ENCODE data around the gene STX4. TPM values are rescaled to one million over a fixed set of nuclear protein-coding genes. Genes with fewer than 3 reads are reported as not detected.

Gene STX4
- 117 TPM in 2 replicates for polyA plus RNA-seq (2012; rRNA removed)
- polyA plus RNA-seq (2012; cell fraction: cytosol; rRNA removed) = 77.9 and 88.2 TPM in 2 replicates
- polyA plus RNA-seq (2012; cell fraction: nucleus; rRNA removed) = 311 and 328 TPM in 2 replicates

DNA sequence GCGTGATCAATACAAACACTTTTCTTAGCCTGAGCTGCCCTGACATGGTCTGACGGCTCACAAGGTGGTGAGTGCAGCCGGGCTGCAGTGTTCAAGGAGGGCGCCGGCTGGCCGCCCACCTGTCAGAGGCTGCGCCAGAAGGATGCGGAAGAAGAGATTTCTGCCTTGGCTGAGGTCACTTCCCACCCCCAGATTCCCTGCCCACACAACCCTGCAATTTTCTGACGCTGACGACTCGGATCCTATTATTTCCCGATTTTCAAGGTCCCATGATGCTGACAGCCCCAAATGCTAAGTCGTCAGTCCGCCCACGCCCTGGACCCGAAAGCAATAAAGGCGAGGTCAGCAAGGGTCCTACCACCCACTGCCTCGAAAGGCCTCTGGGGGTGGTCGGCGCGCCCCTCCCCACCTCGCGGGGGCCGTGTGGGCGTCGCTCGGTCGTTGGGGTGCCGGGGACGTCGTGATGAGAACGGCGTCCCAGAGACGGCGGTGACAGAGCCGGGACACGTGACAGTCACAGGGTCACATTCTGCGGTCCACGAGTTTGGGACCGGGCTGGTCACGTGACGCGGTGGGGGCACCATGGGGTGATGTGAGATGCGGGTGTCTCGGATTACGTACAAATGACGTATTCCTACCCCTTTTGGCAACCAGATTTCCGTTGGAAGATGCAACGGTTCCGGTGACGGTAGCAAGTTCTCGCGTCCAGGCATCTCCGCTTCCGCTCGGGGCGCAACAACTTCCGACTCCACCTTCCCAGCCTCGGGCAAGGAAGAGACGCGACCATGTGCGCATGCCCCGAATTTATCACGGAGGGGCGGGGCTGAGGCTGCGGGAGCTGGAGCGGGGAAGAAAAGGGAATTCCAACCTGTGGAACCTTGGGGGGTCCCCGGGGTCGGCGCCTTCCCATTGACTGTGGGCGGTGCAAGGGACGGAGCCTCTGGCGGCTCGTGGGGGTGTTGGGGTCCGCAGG lies at the start of gene STX4:
TSS of gene STX4 (plus strand) at position 823 of the 973 bp plus-strand sequence. CDS start 248 bp downstream, outside the sequence.
- peak; percentile 94 for DNase-seq
- WGBS (ENCODE audit: low lambda C conversion rate) = 4% methylated on average over 51 of the region's 75 CpGs
- Histone ChIP-seq H3K27ac (ENCODE audit: low read depth in 2 of 2, low read length in 1 of 2) (peak within 1 kb of the TSS; percentile 64), H4K20me1 (ENCODE audit: insufficient read depth) (peaks cover 7% of the 10 kb centered on the region), H3K9me3 (no peaks in the 10 kb centered on the region), H3F3A (replicated peaks; ENCODE audit: insufficient read depth) (peaks cover 8% of the 10 kb centered on the region), H3K4me3 (ENCODE audit: low read depth in 2 of 2, low read length in 1 of 2) (peak within 1 kb of the TSS; percentile 87 to 97), H3K4me1 (ENCODE audit: control insufficient read depth in 1 of 2, insufficient read depth in 2 of 2, low read depth in 1 of 2, low read length in 1 of 2) (peaks cover 9 to 10% of the 10 kb centered on the region in 2 experiments; a peak in 2 of 4 replicates), H3K4me2 (peak within 1 kb of the TSS; percentile 77), H2AFZ (ENCODE audit: low read depth) (peak within 1 kb of the TSS; percentile 88), H3K9ac (peak within 1 kb of the TSS; percentile 84), H3K79me2 (ENCODE audit: insufficient read depth) (peaks cover 19% of the 10 kb centered on the region), H3K27me3 (ENCODE audit: insufficient read depth) (no peaks in the 10 kb centered on the region), H3K9me2 (no peaks in the 10 kb centered on the region), H3K36me3 (replicated peaks in 1 of 2; ENCODE audit: control insufficient read depth in 1 of 2, insufficient read depth in 2 of 2, low read length in 1 of 2) (peaks cover 7 to 25% of the 10 kb centered on the region in 2 experiments)
- POLR2A ChIA-PET = interaction anchor here (0.6 to 1.5 kb wide), 4 partner anchors 40 to 148 kb away, joined by 3 to 5 read pairs (median 3); partner anchors contain the start of genes KAT8 and ZNF668
- CTCF ChIA-PET = interaction anchor here (0.6 to 1.3 kb wide), 2 partner anchors 11 to 48 kb away, joined by 4 to 5 read pairs; partner anchors contain the start of gene HSD3B7
- TF ChIP-seq PBX3 (IDR thresholded peaks at IDR 0.05) (no peak), NRF1 (IDR thresholded peaks at IDR 0.05; ENCODE audit: low read depth, low read length) (peak; percentile 46; the same call in 1 of the 2 replicates), CHD2 (IDR thresholded peaks at IDR 0.05; ENCODE audit: low read length, partially characterized antibody) (peak; percentile 73), MAX (IDR thresholded peaks at IDR 0.05; ENCODE audit: low read depth) (peak; percentile 85), TEAD4 (IDR thresholded peaks at IDR 0.05; ENCODE audit: borderline replicate concordance, insufficient read depth) (no peak), SIN3A (IDR thresholded peaks at IDR 0.05; ENCODE audit: borderline replicate concordance, low read depth, low read length) (0 out of 2 replicates have a peak, but pooled peaks have one; percentile 35), FOSL2 (IDR thresholded peaks at IDR 0.05; ENCODE audit: borderline replicate concordance, low read depth) (no peak), YY1 (IDR thresholded peaks at IDR 0.05; ENCODE audit: low read depth) (no peak), RFX5 (IDR thresholded peaks at IDR 0.05; ENCODE audit: low read length) (no peak), JUND (IDR thresholded peaks at IDR 0.05) (no peak), GATA2 (CRISPR knock-in tag; IDR thresholded peaks at IDR 0.05) (no peak), REST (IDR thresholded peaks at IDR 0.05; ENCODE audit: low read depth, low read length) (no peak), EZH2phosphoT487 (IDR thresholded peaks at IDR 0.05; ENCODE audit: borderline replicate concordance, low read depth) (no peak), FOXM1 (IDR thresholded peaks at IDR 0.05; ENCODE audit: low read depth) (no peak), NFIC (IDR thresholded peaks at IDR 0.05; ENCODE audit: borderline replicate concordance) (no peak), ZBTB33 (IDR thresholded peaks at IDR 0.05; ENCODE audit: borderline replicate concordance, low read depth) (peak; percentile 66; the same call in 1 of the 2 replicates), RCOR1 (IDR thresholded peaks at IDR 0.05; ENCODE audit: low read length) (no peak; the same call in 1 of the 2 replicates), ELF1 (IDR thresholded peaks at IDR 0.05) (peak; percentile 84)
- TF ChIP-seq, protein P1, sequence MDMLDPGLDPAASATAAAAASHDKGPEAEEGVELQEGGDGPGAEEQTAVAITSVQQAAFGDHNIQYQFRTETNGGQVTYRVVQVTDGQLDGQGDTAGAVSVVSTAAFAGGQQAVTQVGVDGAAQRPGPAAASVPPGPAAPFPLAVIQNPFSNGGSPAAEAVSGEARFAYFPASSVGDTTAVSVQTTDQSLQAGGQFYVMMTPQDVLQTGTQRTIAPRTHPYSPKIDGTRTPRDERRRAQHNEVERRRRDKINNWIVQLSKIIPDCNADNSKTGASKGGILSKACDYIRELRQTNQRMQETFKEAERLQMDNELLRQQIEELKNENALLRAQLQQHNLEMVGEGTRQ (IDR thresholded peaks at IDR 0.05; ENCODE audit: borderline replicate concordance, low read depth, low read length) = no peak; the same call in 1 of the 2 replicates
- TF ChIP-seq, protein P2, sequence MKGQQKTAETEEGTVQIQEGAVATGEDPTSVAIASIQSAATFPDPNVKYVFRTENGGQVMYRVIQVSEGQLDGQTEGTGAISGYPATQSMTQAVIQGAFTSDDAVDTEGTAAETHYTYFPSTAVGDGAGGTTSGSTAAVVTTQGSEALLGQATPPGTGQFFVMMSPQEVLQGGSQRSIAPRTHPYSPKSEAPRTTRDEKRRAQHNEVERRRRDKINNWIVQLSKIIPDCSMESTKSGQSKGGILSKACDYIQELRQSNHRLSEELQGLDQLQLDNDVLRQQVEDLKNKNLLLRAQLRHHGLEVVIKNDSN (IDR thresholded peaks at IDR 0.05; ENCODE audit: borderline replicate concordance, low read depth) = peak; percentile 94
